GM19099 (cell line): ENCODE measurements around the gene TXNRD2.

Experiments used
- POLR2A ChIP-seq: IDR thresholded peaks from 3 replicates; pipeline ENCODE4 v1.6.1; 2011; ENCODE audit warnings: low read depth; ENCODE audit not compliant: insufficient read length; ENCODE audit errors: extremely low read depth

TXNRD2 gene

GRCh38 chr22:19948057-19948760, 6.6 kb upstream of the TXNRD2 start:
- TF ChIP-seq POLR2A = no peak

GRCh38 chr22:19943082-19944026, 1.7 kb upstream of the TXNRD2 start:
- no peak for TF ChIP-seq POLR2A

- TF ChIP-seq POLR2A = no peak
Observed at GRCh38 chr22:19942157-19943081, 801 bp upstream of the TXNRD2 start.

- TF ChIP-seq POLR2A = no peak
Observed at GRCh38 chr22:19940536-19941364, 868 bp downstream of the TXNRD2 start.

- TF ChIP-seq POLR2A = no peak
Observed at GRCh38 chr22:19937616-19938473, 3.8 kb downstream of the TXNRD2 start.

GRCh38 chr22:19936513-19936912, 5.1 kb downstream of the TXNRD2 start:
- TF ChIP-seq POLR2A = no peak

GRCh38 chr22:19933341-19934241, 8.0 kb downstream of the TXNRD2 start:
- no peak for TF ChIP-seq POLR2A

- no peak for TF ChIP-seq POLR2A
Observed at GRCh38 chr22:19932367-19933206, 9.0 kb downstream of the TXNRD2 start.

- TF ChIP-seq POLR2A = no peak
Observed at GRCh38 chr22:19931514-19931913, 10.1 kb downstream of the TXNRD2 start.

- TF ChIP-seq POLR2A = no peak
Observed at GRCh38 chr22:19930551-19931486, 10.8 kb downstream of the TXNRD2 start.
